Activated T-helper 1 cell treated with anti-CD3 and anti-CD28 coated beads, Interleukin-12 subunit alpha, Interleukin-12 subunit beta, Interleukin-2, Interleukin-4 antibody, amounts not matched to agents 30 ng/mL and 10 ng/mL and 1 ng/mL, durations not matched to agents 14 hours and 24 hours and 36 hours (primary cell): ENCODE data around the gene TUBA3D. TPM values are rescaled to one million over a fixed set of nuclear protein-coding genes. Genes with fewer than 3 reads are reported as not detected.
"Not testable (repeated sequence)": the region's sequence is repeated elsewhere in the genome, so short reads cannot be mapped to it uniquely, and the experiment has no call there.

Experiments
- DNase-seq: peaks from one replicate; pipeline ENCODE4 v3.0.0; 2021; ENCODE audit warnings: low spot score
- H3K27ac Mint-ChIP-seq: one replicate; pipeline ENCODE4 v1.8.0; 2021; ENCODE audit warnings: mild to moderate bottlenecking, mixed read lengths
- H3K27me3 Mint-ChIP-seq: one replicate; pipeline ENCODE4 v1.8.0; 2022; ENCODE audit warnings: mild to moderate bottlenecking, moderate library complexity, mixed read lengths; ENCODE audit not compliant: insufficient read depth
- H3K36me3 Mint-ChIP-seq: one replicate; pipeline ENCODE4 v1.8.0; 2021; ENCODE audit warnings: low read depth, mixed read lengths
- H3K4me1 Mint-ChIP-seq: one replicate; pipeline ENCODE4 v1.8.0; 2021; ENCODE audit warnings: low read depth, mixed read lengths
- H3K4me3 Mint-ChIP-seq: one replicate; pipeline ENCODE4 v1.8.0; 2021; ENCODE audit warnings: mild to moderate bottlenecking, moderate library complexity, mixed read lengths
- H3K9me3 Mint-ChIP-seq: one replicate; pipeline ENCODE4 v1.8.0; 2021; ENCODE audit warnings: mixed read lengths
- intact Hi-C: fragments of 100-400 bp; cut with micrococcal nuclease; formaldehyde crosslinking; loops from one replicate; pipeline ENCODE4 v1.15.1; 2024
- total RNA-seq: library from RNA; stranded (reverse); gene quantifications from 2 replicates; pipeline ENCODE4 v1.2.3, GENCODE V29; 2022

The TUBA3D gene
- total RNA-seq, 1 donor from 2014 or later: not detected

- H3K4me1 Mint-ChIP-seq, H3K9me3 Mint-ChIP-seq, H3K27me3 Mint-ChIP-seq, H3K27ac Mint-ChIP-seq, intact Hi-C loops, DNase-seq, H3K4me3 Mint-ChIP-seq: not testable (repeated sequence)
- H3K36me3 Mint-ChIP-seq: peaks cover 16% of the 10 kb centered on the region
These were observed 36.3 kb downstream of the TUBA3D start for GRCh38 chr2:131511969-131512870.

DNA sequence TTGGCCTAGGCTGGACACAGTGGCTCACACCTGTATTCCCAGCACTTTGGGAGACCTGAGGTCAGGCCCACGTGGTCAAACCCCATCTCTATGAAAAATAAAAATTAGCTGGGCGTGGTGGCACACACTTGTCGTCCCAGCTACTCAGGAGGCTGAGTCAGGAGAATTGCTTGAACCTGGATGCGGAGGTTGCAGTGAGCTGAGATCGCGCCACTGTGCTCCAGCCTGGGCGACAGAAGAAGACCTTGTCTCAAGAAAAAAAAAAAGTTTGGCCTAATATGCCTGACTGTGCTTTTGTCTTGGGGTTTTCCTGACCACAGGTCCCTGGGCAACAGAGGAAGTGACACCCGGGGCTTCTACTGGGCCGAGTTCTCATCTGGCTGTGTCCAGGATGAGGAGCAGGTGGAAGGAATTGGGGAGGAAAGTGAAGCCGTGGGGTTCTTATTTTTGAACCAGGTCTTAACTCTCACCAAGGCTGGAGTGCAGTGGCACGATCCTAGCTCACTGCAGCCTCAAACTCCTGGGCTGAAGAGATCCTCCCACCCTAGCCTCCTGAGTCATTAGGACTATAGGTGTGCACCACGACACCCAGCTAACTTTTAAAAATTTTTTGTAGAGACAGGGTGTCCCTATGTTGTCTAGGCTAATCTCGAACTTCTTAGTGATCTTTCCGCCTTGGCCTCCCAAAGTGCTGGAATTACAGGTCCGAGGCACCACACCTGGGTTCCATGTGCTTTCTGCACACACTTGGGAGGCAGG, 38.7 kb downstream of the TUBA3D start:
- H3K27me3 Mint-ChIP-seq, H3K4me3 Mint-ChIP-seq: not testable (repeated sequence)

DNA sequence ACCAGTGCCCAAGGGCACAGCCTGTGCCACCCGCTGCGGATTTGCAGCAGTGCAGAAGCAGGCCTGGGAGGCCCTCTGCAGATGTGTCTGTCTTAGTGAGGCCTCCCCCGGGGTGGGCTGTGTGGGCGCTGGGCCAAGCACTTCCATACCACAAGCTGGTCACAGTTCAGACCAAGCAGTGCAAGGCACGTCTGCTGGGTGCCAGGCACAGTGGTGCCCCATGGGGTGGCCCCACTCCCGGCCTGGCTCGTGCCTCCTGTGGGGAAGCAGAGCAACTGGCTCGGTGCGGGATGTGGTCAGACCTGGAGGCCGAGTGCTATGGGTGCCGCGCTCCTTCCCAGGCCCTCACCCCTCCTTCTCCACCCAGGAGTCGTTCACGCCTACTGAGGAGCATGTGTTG, 39.3 kb downstream of the TUBA3D start:
- H3K27ac Mint-ChIP-seq, H3K4me3 Mint-ChIP-seq: not testable (repeated sequence)
- peaks cover 13% of the 10 kb centered on the region for H3K36me3 Mint-ChIP-seq

More for the DNA sequence above, 38.7 kb downstream of the TUBA3D start:
- intact Hi-C loops, H3K9me3 Mint-ChIP-seq, DNase-seq, H3K4me1 Mint-ChIP-seq: not testable (repeated sequence)
- Mint-ChIP-seq H3K27ac (peak overlapping the region; percentile 29), H3K36me3 (peaks cover 13% of the 10 kb centered on the region)

DNA sequence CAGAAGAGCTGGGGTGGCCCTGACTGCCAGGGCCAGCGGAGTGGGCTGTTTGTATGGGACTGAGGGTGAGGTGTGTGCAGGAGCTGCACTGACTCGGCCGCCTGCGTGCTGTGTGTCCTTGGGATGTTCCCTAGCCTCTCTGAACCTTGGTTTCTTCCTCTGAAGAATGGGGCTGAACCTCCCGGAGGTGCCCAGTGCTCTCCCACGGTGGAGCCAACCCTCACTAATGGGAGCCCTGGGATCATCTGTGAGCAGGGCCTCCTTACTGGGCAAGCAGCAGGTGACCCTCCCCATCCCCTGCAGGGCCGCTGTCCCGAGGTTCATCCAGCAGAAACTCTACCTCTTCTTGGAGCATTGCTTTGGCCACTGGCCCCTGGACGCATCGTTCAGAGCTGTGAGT, 40.1 kb downstream of the TUBA3D start:
- Mint-ChIP-seq H3K4me3 (no peak overlapping the region), H3K36me3 (peaks cover 13% of the 10 kb centered on the region)
- intact Hi-C loops: no loop called here

More for the DNA sequence above, 39.3 kb downstream of the TUBA3D start:
- H3K9me3 Mint-ChIP-seq, H3K27me3 Mint-ChIP-seq, DNase-seq, intact Hi-C loops, H3K4me1 Mint-ChIP-seq: not testable (repeated sequence)

DNA sequence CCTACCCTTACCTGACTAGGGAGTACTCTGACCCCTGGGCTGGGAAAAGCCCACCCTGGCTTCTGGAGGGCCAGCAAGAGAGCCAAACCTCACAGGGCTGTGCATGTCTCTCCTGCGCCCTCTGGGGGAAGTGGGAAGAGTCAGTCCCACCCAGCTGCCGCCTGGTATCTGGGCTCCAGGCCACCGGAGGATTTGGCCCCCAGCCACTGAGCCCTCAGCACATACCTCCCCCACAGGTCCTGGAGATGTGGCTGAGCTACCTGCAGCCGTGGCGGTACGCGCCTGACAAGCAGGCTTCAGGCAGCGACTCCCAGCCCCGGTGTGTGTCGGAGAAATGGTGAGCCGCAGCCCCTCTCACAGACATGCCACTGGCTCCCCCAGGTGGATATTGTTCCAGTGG, 40.7 kb downstream of the TUBA3D start:
- H3K9me3 Mint-ChIP-seq, DNase-seq: not testable (repeated sequence)

More for the DNA sequence above, 40.1 kb downstream of the TUBA3D start:
- Mint-ChIP-seq H3K9me3 (no peaks in the 10 kb centered on the region), H3K4me1 (peaks cover 8% of the 10 kb centered on the region), H3K27ac (no peak overlapping the region), H3K27me3 (no peaks in the 10 kb centered on the region)
- DNase-seq: no peak

DNA sequence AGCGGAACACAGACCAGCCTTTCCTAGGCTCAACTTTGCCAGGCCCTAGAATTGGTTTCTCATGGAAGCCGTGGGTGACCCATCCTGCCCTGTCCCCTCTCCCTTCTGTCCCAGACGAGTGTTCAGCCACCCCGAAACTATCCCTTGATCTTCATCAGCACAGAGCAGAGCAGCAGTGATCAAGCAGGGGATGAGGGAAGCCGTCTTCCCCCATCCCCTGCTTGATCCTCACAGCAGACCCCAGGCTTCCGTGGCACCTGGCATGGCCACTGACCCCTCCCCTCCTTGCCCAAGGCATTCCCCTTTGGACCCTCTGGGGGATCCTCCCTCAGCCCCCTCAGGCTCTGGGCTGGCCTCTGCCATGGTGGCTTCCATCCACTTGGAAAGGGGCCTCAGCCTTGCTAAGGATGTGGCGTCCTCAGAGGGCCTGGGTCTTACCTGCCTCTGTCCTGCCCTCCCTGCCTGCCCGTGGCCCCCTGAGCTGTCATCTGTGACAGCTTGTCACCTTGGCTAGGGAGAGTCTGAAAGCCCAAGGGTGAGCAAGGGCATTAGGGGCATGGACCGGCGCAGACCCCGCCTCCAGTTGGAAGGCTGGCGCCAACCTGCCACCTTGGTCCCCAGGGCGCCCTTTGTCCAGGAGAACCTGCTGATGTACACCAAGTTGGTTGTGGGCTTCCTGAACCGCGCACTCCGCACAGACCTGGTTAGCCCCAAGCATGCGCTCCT, 41.4 kb downstream of the TUBA3D start:
- intact Hi-C loops: no loop called here
- DNase-seq: no peak
- Mint-ChIP-seq H3K27ac (peak overlapping the region; percentile 18), H3K27me3 (no peaks in the 10 kb centered on the region), H3K4me1 (peaks cover 8% of the 10 kb centered on the region), H3K4me3 (no peak overlapping the region), H3K36me3 (peaks cover 16% of the 10 kb centered on the region), H3K9me3 (no peaks in the 10 kb centered on the region)

More for the DNA sequence above, 40.7 kb downstream of the TUBA3D start:
- H3K27ac Mint-ChIP-seq, H3K27me3 Mint-ChIP-seq, intact Hi-C loops, H3K4me3 Mint-ChIP-seq, H3K4me1 Mint-ChIP-seq: not testable (repeated sequence)
- peaks cover 13% of the 10 kb centered on the region for H3K36me3 Mint-ChIP-seq

DNA sequence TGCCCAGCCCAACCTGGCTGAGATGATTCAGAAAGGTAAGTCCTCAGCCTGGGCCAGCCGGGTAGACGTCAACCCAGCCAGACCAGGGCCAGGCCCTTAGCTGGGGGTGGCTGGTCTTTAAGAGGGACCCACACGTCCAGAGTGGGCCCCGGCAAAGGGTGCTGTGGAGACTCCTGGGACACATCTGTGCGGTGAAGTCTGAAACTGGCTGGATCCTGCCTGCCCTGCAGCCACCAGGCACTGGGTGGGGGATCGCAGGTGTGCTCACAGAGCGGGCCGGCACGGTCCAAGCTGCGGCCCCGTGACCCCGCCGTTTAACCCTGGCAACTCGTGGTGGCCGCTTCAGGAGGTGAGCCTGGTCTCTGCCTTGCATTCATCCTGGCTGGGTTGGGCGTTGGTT, 41.9 kb downstream of the TUBA3D start:
- DNase-seq, intact Hi-C loops, H3K27me3 Mint-ChIP-seq, H3K27ac Mint-ChIP-seq, H3K9me3 Mint-ChIP-seq, H3K4me1 Mint-ChIP-seq, H3K4me3 Mint-ChIP-seq: not testable (repeated sequence)
- peaks cover 14% of the 10 kb centered on the region for H3K36me3 Mint-ChIP-seq

GRCh38 chr2:131518531-131518930, 42.6 kb downstream of the TUBA3D start:
- H3K27ac Mint-ChIP-seq, intact Hi-C loops, H3K9me3 Mint-ChIP-seq, H3K4me1 Mint-ChIP-seq, H3K27me3 Mint-ChIP-seq, H3K4me3 Mint-ChIP-seq, DNase-seq: not testable (repeated sequence)
- H3K36me3 Mint-ChIP-seq: peaks cover 14% of the 10 kb centered on the region

DNA sequence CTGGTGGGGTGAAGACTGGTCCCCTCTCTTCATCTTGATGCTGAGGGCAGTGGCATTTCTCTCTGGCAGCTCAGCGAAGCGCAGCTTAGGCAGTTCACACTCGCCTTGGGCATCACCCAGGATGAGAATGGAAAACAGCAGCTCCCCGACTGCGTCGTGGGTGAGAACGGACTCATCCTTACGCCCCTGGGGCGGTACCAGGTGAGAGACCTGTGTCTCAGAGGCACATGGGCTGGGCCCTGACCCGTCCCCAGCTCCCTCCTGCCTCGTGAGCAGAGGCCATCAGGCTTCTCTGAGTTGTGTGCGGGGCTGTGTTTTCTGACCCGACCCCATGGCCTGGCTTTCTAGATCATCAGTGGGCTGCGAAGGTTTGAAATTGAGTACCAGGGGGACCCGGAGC, 43.5 kb downstream of the TUBA3D start:
- Mint-ChIP-seq H3K27ac (no peak overlapping the region), H3K9me3 (no peaks in the 10 kb centered on the region), H3K4me3 (no peak overlapping the region), H3K36me3 (peaks cover 14% of the 10 kb centered on the region), H3K4me1 (peaks cover 2% of the 10 kb centered on the region), H3K27me3 (no peaks in the 10 kb centered on the region)
- no peak for DNase-seq
- intact Hi-C loops: no loop called here

GRCh38 chr2:131519871-131520470, 44.1 kb downstream of the TUBA3D start:
- H3K27ac Mint-ChIP-seq, DNase-seq, intact Hi-C loops, H3K4me1 Mint-ChIP-seq, H3K4me3 Mint-ChIP-seq, H3K27me3 Mint-ChIP-seq, H3K9me3 Mint-ChIP-seq: not testable (repeated sequence)
- peaks cover 14% of the 10 kb centered on the region for H3K36me3 Mint-ChIP-seq

DNA sequence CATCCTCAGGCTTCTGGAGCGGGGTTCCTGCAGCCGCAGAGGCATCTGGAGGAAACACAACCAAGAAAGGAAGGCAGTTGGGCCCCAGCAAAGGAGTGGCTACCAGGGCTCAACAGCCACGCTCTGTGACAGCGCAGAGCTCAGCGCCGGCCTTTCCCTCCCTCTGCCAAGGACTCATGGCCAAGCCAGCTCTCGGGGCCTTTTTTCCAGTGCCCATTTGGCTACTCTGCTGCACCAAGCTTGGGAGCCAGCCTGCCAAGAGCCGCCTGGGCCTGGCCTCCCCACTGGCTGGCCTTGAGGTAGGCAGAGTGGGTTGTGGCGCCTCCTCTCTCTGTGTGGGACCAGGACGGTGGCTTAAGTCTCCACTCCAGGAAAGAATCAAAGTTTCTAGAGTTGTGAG, 44.6 kb downstream of the TUBA3D start:
- Mint-ChIP-seq H3K27me3 (peaks cover 1% of the 10 kb centered on the region), H3K4me1 (no peaks in the 10 kb centered on the region), H3K27ac (no peak overlapping the region), H3K4me3 (no peak overlapping the region), H3K36me3 (peaks cover 14% of the 10 kb centered on the region), H3K9me3 (no peaks in the 10 kb centered on the region)
- no peak for DNase-seq
- intact Hi-C loops: no loop called here

DNA sequence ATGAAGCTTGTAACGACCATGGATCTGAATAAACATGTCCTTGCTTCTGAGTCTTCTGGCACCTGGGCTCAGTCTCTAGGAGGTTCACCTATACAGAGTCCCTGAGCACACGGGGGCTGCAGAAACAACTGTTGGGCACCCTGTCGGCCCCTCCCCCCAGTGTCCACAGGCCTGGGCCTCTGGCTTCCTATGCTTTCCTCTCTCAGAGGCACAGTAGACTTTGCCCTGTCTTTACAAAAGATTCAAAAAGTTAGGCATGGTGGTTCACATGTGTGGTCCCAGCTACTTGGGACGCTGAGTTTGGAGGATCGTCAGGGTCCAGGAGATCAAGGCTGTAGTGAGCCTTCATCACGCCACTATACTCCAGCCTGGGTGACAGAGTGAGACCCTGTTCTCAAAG, 45.6 kb downstream of the TUBA3D start:
- intact Hi-C loops, H3K36me3 Mint-ChIP-seq, H3K27me3 Mint-ChIP-seq, H3K4me3 Mint-ChIP-seq, H3K27ac Mint-ChIP-seq, H3K9me3 Mint-ChIP-seq, DNase-seq, H3K4me1 Mint-ChIP-seq: not testable (repeated sequence)
